Cardiac muscle cell (in vitro differentiated cells and primary cell): ENCODE data around the gene NUBP1. TPM values are rescaled to one million over a fixed set of nuclear protein-coding genes. Genes with fewer than 3 reads are reported as not detected.

Experiments
- DNase-seq, 2 donors: peaks; one replicate each; pipeline versions ENCODE4 v3.0.0 to v3.0.0-alpha.2; 2010 to 2017; ENCODE audit warnings: low read depth in 1 of 2, low spot score in 1 of 2
- H3K27ac ChIP-seq: fragments of 200-600 bp; sonication (generic); 2 replicates; pipeline ENCODE4 v1.5.1; 2016
- H3K27me3 ChIP-seq: fragments of 200-600 bp; sonication (generic); 2 replicates; pipeline ENCODE4 v1.6.0; 2016; ENCODE audit warnings: control low read depth
- H3K36me3 ChIP-seq: fragments of 200-600 bp; sonication (generic); 2 replicates; pipeline ENCODE4 v1.5.1; 2016; ENCODE audit warnings: control low read depth
- H3K4me1 ChIP-seq: fragments of 200-600 bp; sonication (generic); 2 replicates; pipeline ENCODE4 v1.8.1; 2017; ENCODE audit warnings: low read depth, mild to moderate bottlenecking, mixed run types
- H3K4me3 ChIP-seq: fragments of 200-600 bp; sonication (generic); 2 replicates; pipeline ENCODE4 v1.5.1; 2016; ENCODE audit warnings: mild to moderate bottlenecking
- H3K9me3 ChIP-seq: fragments of 200-600 bp; sonication (generic); 2 replicates; pipeline ENCODE4 v1.5.1; 2017; ENCODE audit warnings: low read depth, mild to moderate bottlenecking, control low read depth
- polyA plus RNA-seq: library from polyadenylated mRNA; unstranded; fragments of >200 nt; fragmentation: Nextera tagmentation; extraction: Ambion mirVana; gene quantifications from 2 replicates; pipeline ENCODE4 v1.2.1, GENCODE V29; 2016
- total RNA-seq: library from RNA; depleted of rRNA; stranded (reverse); fragments of >200 nt; gene quantifications from 2 replicates; pipeline ENCODE4 v1.2.3, GENCODE V29; 2016
- TF ChIP-seq, protein P1 (sequence below): IDR thresholded peaks from 2 replicates; pipeline ENCODE4 v1.5.1; 2012; ENCODE audit warnings: low read depth, mild to moderate bottlenecking, low read length

NUBP1 gene
- total and polyA plus RNA-seq, 2 experiments from 2014 or later: 44.6 to 54.0 TPM

DNA sequence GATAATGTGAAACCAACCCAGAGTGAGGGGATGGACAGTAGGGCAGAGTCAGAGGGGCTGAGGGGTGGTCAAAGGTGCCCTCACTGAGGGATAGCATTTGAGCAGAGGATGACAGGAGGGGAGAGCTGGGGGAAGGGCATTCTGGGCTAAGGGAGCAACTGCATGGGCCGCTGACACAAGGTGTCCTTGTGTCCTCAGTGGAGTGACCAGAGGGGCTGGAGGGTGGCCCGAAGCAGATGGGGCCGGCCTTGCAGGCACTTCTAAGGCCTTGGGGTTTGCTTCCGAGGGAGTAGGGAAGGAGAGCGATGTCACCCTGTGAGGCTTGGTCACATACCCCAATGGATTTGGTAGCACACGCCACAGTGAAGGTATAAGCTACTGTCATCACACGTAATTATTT, 10.0 kb downstream of the NUBP1 start:
- Histone ChIP-seq H3K4me1 (peaks cover 31% of the 10 kb centered on the region), H3K27me3 (no peaks in the 10 kb centered on the region), H3K9me3 (no peaks in the 10 kb centered on the region), H3K27ac (no peak overlapping the region), H3K36me3 (peaks cover 7% of the 10 kb centered on the region), H3K4me3 (no peak overlapping the region)
- DNase-seq: no peak
- TF ChIP-seq, protein P1, sequence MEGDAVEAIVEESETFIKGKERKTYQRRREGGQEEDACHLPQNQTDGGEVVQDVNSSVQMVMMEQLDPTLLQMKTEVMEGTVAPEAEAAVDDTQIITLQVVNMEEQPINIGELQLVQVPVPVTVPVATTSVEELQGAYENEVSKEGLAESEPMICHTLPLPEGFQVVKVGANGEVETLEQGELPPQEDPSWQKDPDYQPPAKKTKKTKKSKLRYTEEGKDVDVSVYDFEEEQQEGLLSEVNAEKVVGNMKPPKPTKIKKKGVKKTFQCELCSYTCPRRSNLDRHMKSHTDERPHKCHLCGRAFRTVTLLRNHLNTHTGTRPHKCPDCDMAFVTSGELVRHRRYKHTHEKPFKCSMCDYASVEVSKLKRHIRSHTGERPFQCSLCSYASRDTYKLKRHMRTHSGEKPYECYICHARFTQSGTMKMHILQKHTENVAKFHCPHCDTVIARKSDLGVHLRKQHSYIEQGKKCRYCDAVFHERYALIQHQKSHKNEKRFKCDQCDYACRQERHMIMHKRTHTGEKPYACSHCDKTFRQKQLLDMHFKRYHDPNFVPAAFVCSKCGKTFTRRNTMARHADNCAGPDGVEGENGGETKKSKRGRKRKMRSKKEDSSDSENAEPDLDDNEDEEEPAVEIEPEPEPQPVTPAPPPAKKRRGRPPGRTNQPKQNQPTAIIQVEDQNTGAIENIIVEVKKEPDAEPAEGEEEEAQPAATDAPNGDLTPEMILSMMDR: no peak

DNA sequence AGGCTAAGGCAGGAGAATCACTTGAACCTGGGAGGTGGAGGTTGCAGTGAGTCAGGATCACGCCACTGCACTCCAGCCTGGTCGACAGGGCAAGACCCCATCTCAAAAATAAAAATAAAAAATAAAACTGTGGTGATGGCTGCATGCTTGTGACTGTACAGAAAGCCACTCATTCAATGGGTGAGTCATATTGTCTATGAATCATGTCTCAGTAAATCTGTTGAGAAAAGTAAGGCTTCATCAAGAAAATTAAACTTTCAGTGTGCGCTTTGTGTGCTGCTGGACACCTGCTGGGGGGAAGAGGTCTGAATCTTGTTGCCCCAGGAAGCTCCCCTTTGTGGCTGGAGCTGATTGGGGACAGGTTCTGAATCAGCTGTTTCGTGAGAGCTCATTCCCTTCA, 11.3 kb downstream of the NUBP1 start:
- no peak overlapping the region for H3K27ac ChIP-seq
- peak in 1 of 2 donors; percentile 17 for DNase-seq
- TF ChIP-seq, protein P1: no peak
- no peak overlapping the region for H3K4me3 ChIP-seq
- H3K9me3 ChIP-seq: no peaks in the 10 kb centered on the region
- H3K36me3 ChIP-seq: peaks cover 19% of the 10 kb centered on the region
- H3K27me3 ChIP-seq: no peaks in the 10 kb centered on the region
- peaks cover 22% of the 10 kb centered on the region for H3K4me1 ChIP-seq

DNA sequence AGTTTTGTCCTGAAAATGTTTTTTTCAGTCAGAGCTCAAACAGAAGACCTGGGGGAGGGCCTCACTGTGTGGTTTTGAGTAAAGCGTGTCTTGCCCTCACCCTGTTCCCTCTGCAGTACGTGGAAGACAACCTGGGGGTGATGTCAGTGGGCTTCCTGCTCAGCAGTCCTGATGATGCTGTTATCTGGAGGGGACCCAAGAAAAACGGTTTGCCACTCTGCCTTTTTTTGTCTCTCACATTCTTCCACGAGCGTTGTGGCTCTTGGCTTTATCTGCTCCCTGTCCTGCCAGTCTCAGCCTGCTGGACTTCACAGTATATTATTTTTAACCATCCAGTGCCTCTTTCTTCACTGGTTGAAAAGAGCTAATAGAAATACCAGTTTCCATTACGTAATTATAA, 12.9 kb downstream of the NUBP1 start:
- peak; percentile 21 to 31 for DNase-seq
- Histone ChIP-seq H3K4me1 (peaks cover 8% of the 10 kb centered on the region), H3K9me3 (no peaks in the 10 kb centered on the region), H3K27ac (peak overlapping the region; percentile 60), H3K4me3 (no peak overlapping the region), H3K36me3 (peaks cover 32% of the 10 kb centered on the region), H3K27me3 (no peaks in the 10 kb centered on the region)
- TF ChIP-seq, protein P1: no peak

DNA sequence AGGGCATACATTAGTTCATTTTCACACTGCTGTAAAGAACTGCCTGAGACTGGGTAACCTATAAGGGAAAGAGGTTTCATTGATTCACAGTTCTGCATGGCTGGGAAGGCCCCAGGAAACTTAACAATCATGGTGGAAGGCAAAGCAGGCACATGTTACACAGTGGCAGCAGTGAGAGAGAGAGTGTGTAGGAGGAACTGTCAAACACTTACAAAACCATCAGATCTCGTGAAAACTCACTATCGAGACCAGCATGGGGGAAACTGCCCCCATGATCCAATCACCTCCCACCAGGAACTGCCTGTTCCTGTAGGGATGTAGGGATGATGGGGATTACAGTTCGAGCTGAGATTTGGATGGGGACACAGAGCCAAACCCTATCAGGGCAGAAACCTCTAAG, 17.2 kb downstream of the NUBP1 start:
- no peaks in the 10 kb centered on the region for H3K27me3 ChIP-seq
- DNase-seq: no peak
- no peak overlapping the region for H3K27ac ChIP-seq
- H3K4me1 ChIP-seq: peaks cover 8% of the 10 kb centered on the region
- TF ChIP-seq, protein P1: no peak
- no peak overlapping the region for H3K4me3 ChIP-seq
- no peaks in the 10 kb centered on the region for H3K9me3 ChIP-seq
- H3K36me3 ChIP-seq: peaks cover 36% of the 10 kb centered on the region

DNA sequence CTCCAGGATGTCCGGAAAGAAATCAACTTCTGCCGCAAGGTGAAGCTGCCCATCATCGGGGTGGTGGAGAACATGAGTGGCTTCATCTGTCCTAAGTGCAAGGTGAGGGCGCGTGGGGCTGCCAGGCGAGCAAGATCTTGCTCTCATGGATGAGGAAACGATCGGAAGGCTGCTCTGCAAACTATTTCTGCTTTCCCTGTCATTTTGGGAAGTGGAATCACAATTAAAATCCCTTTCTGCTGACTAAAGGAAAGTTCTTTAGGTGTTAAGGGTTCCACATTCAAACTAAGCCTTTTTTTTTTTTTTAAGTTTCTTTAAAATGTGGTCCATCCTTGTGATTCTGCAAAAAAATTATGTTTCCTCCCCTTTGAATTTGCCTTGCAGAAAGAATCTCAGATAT, 17.7 kb downstream of the NUBP1 start:
- no peak overlapping the region for H3K27ac ChIP-seq
- DNase-seq: no peak
- peaks cover 36% of the 10 kb centered on the region for H3K36me3 ChIP-seq
- TF ChIP-seq, protein P1: no peak
- H3K4me1 ChIP-seq: peaks cover 5% of the 10 kb centered on the region
- no peak overlapping the region for H3K4me3 ChIP-seq
- no peaks in the 10 kb centered on the region for H3K27me3 ChIP-seq
- no peaks in the 10 kb centered on the region for H3K9me3 ChIP-seq
